ENCODE results near the gene KRTCAP3.

GRCh38 chr2:27393225-27393624, 49.0 kb upstream of the KRTCAP3 start:
- TF ChIP-seq EZH2phosphoT487 (conservative IDR thresholded peaks at IDR 0.05; ENCODE audit: low read length) (no peak), CTCF (IDR thresholded peaks at IDR 0.05; ENCODE audit: insufficient read depth, low read length, poor library complexity, severe bottlenecking) (no peak)

All from SU-DHL-6 (cell line).